PC-3 (cell line): ENCODE results near the gene NET1.

Experiments
- CTCF ChIP-seq: fragments of 300-600 bp; sonication (generic); conservative IDR thresholded peaks from 2 replicates; pipeline ENCODE4 v1.5.1; 2017; ENCODE audit warnings: antibody characterized with exemption, low read depth, mild to moderate bottlenecking, low read length
- EZH2phosphoT487 ChIP-seq: fragments of 300-600 bp; sonication (generic); IDR thresholded peaks from 2 replicates; pipeline ENCODE4 v1.6.1; 2018; ENCODE audit warnings: mild to moderate bottlenecking, antibody characterized with exemption, low read length, borderline replicate concordance

GRCh38 chr10:5486853-5487235 is 74.5 kb downstream of the NET1 start:
- no peak for TF ChIP-seq CTCF
- TF ChIP-seq EZH2phosphoT487, result no peak
